NOMO-1 (cell line): Measurements from ENCODE around the gene FLNB.

ENCODE experiments used
- DNase-seq, 2 experiments: peaks; one replicate each; lab custom pipeline; 2025; ENCODE audit not compliant: unreplicated experiment in 2 of 2; lab: John Stamatoyannopoulos, UW

The FLNB gene

GRCh38 chr3:58005669-58006068, 2.6 kb upstream of the FLNB start:
- DNase-seq, result no peak

GRCh38 chr3:58006661-58007060, 1.6 kb upstream of the FLNB start:
- no peak for DNase-seq

- DNase-seq, result no peak
These were observed 965 bp downstream of the FLNB start for GRCh38 chr3:58009026-58009748.

- DNase-seq, result no peak
These were observed 1.7 kb downstream of the FLNB start for GRCh38 chr3:58009749-58010535.

- DNase-seq, result no peak
These were observed 2.3 kb downstream of the FLNB start for GRCh38 chr3:58010562-58010961.

GRCh38 chr3:58011580-58011979, 3.4 kb downstream of the FLNB start:
- DNase-seq, result no peak

GRCh38 chr3:58012302-58012701, 4.1 kb downstream of the FLNB start:
- no peak for DNase-seq

GRCh38 chr3:58013099-58013498, 4.9 kb downstream of the FLNB start:
- DNase-seq, result no peak

- DNase-seq, result no peak
These were observed 5.9 kb downstream of the FLNB start for GRCh38 chr3:58013973-58014649.

GRCh38 chr3:58015520-58015915, 7.3 kb downstream of the FLNB start:
- DNase-seq, result no peak

GRCh38 chr3:58016710-58017109, 8.5 kb downstream of the FLNB start:
- no peak for DNase-seq

- DNase-seq, result no peak
These were observed 10.9 kb downstream of the FLNB start for GRCh38 chr3:58018892-58019742.

GRCh38 chr3:58020783-58021071, 12.5 kb downstream of the FLNB start:
- DNase-seq, result no peak

- no peak for DNase-seq
These were observed 13.1 kb downstream of the FLNB start for GRCh38 chr3:58021072-58021959.

- no peak for DNase-seq
These were observed 13.7 kb downstream of the FLNB start for GRCh38 chr3:58021962-58022361.

- no peak for DNase-seq
These were observed 14.3 kb downstream of the FLNB start for GRCh38 chr3:58022490-58022889.

GRCh38 chr3:58023531-58023930, 15.3 kb downstream of the FLNB start:
- DNase-seq, result no peak

- no peak for DNase-seq
These were observed 17.2 kb downstream of the FLNB start for GRCh38 chr3:58025406-58025805.

- DNase-seq, result no peak
These were observed 17.8 kb downstream of the FLNB start for GRCh38 chr3:58025837-58026569.
